DMS153 treated with DMSO at 0.1 percent for 48 hours (cell line): ENCODE measurements around the gene MRGPRX1.
"Not testable (repeated sequence)": the region's sequence is repeated elsewhere in the genome, so short reads cannot be mapped to it uniquely, and the experiment has no call there.

Source experiments
- DNase-seq: peaks from one replicate; lab custom pipeline; 2025; ENCODE audit not compliant: unreplicated experiment; lab: John Stamatoyannopoulos, UW

Gene MRGPRX1

GRCh38 chr11:18939314-18939713 is at the start of gene MRGPRX1:
Gene MRGPRX1 (minus strand): TSS chr11:18939414. CDS start chr11:18934784, 4,630 bp downstream.
- DNase-seq, result no peak

- DNase-seq, result no peak
Observed at GRCh38 chr11:18987454-18988231, 48.4 kb upstream of the MRGPRX1 start.

GRCh38 chr11:18986744-18987143 is 47.5 kb upstream of the MRGPRX1 start:
- DNase-seq, result peak; percentile 7

- no peak for DNase-seq
Observed at GRCh38 chr11:18981897-18982296, 42.7 kb upstream of the MRGPRX1 start.

GRCh38 chr11:18974192-18974591 is 35.0 kb upstream of the MRGPRX1 start:
- no peak for DNase-seq

GRCh38 chr11:18972336-18972735 is 33.1 kb upstream of the MRGPRX1 start:
- no peak for DNase-seq

- no peak for DNase-seq
Observed at GRCh38 chr11:18969720-18970119, 30.5 kb upstream of the MRGPRX1 start.

GRCh38 chr11:18958221-18958910 is 19.2 kb upstream of the MRGPRX1 start:
- no peak for DNase-seq

- DNase-seq, result no peak
Observed at GRCh38 chr11:18956630-18957029, 17.4 kb upstream of the MRGPRX1 start.

- no peak for DNase-seq
Observed at GRCh38 chr11:18936002-18936673, 3.1 kb downstream of the MRGPRX1 start.

- no peak for DNase-seq
Observed at GRCh38 chr11:18934195-18934814, 4.9 kb downstream of the MRGPRX1 start.

- no peak for DNase-seq
Observed at GRCh38 chr11:18927550-18928322, 11.5 kb downstream of the MRGPRX1 start.

GRCh38 chr11:18925426-18925825 is 13.8 kb downstream of the MRGPRX1 start:
- not testable (repeated sequence) for DNase-seq

GRCh38 chr11:18912883-18913282 is 26.3 kb downstream of the MRGPRX1 start:
- no peak for DNase-seq

- DNase-seq, result no peak
Observed at GRCh38 chr11:18907391-18907790, 31.8 kb downstream of the MRGPRX1 start.

- DNase-seq, result not testable (repeated sequence)
Observed at GRCh38 chr11:18900637-18901036, 38.6 kb downstream of the MRGPRX1 start.

- DNase-seq, result not testable (repeated sequence)
Observed at GRCh38 chr11:18900151-18900611, 39.0 kb downstream of the MRGPRX1 start.

- not testable (repeated sequence) for DNase-seq
Observed at GRCh38 chr11:18891712-18892111, 47.5 kb downstream of the MRGPRX1 start.

- DNase-seq, result no peak
Observed at GRCh38 chr11:18890615-18891014, 48.6 kb downstream of the MRGPRX1 start.
